ENCODE data around the gene CFAP119. TPM values are rescaled to one million over a fixed set of nuclear protein-coding genes. Genes with fewer than 3 reads are reported as not detected.
"Not testable (repeated sequence)": the region's sequence is repeated elsewhere in the genome, so short reads cannot be mapped to it uniquely, and the experiment has no call there.

Gene CFAP119
- total RNA-seq = 7.1 and 9.1 TPM in 2 replicates
- polyA plus RNA-seq = 7.4 and 16.4 TPM in 2 replicates

GRCh38 chr16:30761928-30762902 is at the start of gene CFAP119, which contains the start of gene RNF40:
TSS of gene CFAP119 (minus strand) at chr16:30762062. CDS start at chr16:30761748, 314 bp downstream.
TSS of gene RNF40 (plus strand) at chr16:30762322. CDS start at chr16:30762546, 224 bp downstream.
- Histone ChIP-seq H3K4me3 (peak within 1 kb of the TSS; percentile 92), H3K4me1 (ENCODE audit: low read depth) (peaks cover 5% of the 10 kb centered on the region), H3K27ac (peak within 1 kb of the TSS; percentile 90), H3K27me3 (no peaks in the 10 kb centered on the region), H3K36me3 (peaks cover 41% of the 10 kb centered on the region), H3K9me3 (ENCODE audit: low read depth) (no peaks in the 10 kb centered on the region)
- DNase-seq (ENCODE audit: low read depth in 1 of 2, low spot score in 1 of 2) = peak; percentile 97 to 98
- TF ChIP-seq, protein P1, sequence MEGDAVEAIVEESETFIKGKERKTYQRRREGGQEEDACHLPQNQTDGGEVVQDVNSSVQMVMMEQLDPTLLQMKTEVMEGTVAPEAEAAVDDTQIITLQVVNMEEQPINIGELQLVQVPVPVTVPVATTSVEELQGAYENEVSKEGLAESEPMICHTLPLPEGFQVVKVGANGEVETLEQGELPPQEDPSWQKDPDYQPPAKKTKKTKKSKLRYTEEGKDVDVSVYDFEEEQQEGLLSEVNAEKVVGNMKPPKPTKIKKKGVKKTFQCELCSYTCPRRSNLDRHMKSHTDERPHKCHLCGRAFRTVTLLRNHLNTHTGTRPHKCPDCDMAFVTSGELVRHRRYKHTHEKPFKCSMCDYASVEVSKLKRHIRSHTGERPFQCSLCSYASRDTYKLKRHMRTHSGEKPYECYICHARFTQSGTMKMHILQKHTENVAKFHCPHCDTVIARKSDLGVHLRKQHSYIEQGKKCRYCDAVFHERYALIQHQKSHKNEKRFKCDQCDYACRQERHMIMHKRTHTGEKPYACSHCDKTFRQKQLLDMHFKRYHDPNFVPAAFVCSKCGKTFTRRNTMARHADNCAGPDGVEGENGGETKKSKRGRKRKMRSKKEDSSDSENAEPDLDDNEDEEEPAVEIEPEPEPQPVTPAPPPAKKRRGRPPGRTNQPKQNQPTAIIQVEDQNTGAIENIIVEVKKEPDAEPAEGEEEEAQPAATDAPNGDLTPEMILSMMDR (IDR thresholded peaks at IDR 0.05; ENCODE audit: low read depth, low read length) = no peak

- not testable (repeated sequence) for DNase-seq (ENCODE audit: low read depth in 1 of 2, low spot score in 1 of 2); H3K36me3 ChIP-seq; H3K9me3 ChIP-seq (ENCODE audit: low read depth); H3K27me3 ChIP-seq; H3K27ac ChIP-seq; H3K4me3 ChIP-seq
- H3K4me1 ChIP-seq (ENCODE audit: low read depth) = peaks cover 10% of the 10 kb centered on the region
Observed at GRCh38 chr16:30809675-30810074, 47.8 kb upstream of the CFAP119 start.

GRCh38 chr16:30808890-30809426 is 47.1 kb upstream of the CFAP119 start:
- DNase-seq (ENCODE audit: low read depth in 1 of 2, low spot score in 1 of 2); H3K27me3 ChIP-seq; H3K27ac ChIP-seq; H3K4me3 ChIP-seq; H3K36me3 ChIP-seq; H3K9me3 ChIP-seq (ENCODE audit: low read depth): not testable (repeated sequence)
- peaks cover 10% of the 10 kb centered on the region for H3K4me1 ChIP-seq (ENCODE audit: low read depth)

DNA sequence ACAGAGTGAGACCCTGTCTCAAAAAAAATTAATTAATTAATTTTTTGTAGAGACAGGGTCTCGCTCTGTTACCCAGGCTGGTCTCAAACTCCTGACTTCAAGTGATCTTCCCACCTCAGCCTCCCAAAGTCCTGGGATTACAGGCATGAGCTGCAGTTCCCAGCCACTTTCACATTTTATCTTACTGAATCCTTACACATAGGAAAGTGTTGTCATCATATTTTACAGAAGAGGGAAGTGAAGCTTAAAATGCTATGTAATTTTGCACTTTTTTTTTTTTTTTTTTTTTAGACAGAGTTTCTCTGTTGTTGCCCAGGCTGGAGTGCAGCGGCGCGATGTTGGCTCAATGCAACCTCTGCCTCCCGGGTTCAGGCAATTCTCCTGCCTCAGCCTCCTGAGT is 46.3 kb upstream of the CFAP119 start:
- TF ChIP-seq, protein P1 (IDR thresholded peaks at IDR 0.05; ENCODE audit: low read depth, low read length) = no peak
- no peaks in the 10 kb centered on the region for H3K27me3 ChIP-seq

GRCh38 chr16:30805370-30806169 is 43.7 kb upstream of the CFAP119 start:
- no peaks in the 10 kb centered on the region for H3K9me3 ChIP-seq (ENCODE audit: low read depth)
- TF ChIP-seq, protein P1 (IDR thresholded peaks at IDR 0.05; ENCODE audit: low read depth, low read length) = peak; percentile 2
- H3K27ac ChIP-seq = peak overlapping the region; percentile 97
- H3K36me3 ChIP-seq = no peaks in the 10 kb centered on the region
- peaks cover 10% of the 10 kb centered on the region for H3K4me1 ChIP-seq (ENCODE audit: low read depth)
- peak; percentile 89 to 92 for DNase-seq (ENCODE audit: low read depth in 1 of 2, low spot score in 1 of 2)
- peak overlapping the region; percentile 98 for H3K4me3 ChIP-seq
- no peaks in the 10 kb centered on the region for H3K27me3 ChIP-seq

More for the DNA sequence above, 46.3 kb upstream of the CFAP119 start:
- Histone ChIP-seq H3K9me3 (ENCODE audit: low read depth) (no peaks in the 10 kb centered on the region), H3K4me3 (no peak overlapping the region), H3K36me3 (no peaks in the 10 kb centered on the region), H3K27ac (no peak overlapping the region), H3K4me1 (ENCODE audit: low read depth) (peaks cover 10% of the 10 kb centered on the region)
- DNase-seq (ENCODE audit: low read depth in 1 of 2, low spot score in 1 of 2) = no peak

GRCh38 chr16:30805056-30805369 is 43.2 kb upstream of the CFAP119 start:
- no peaks in the 10 kb centered on the region for H3K36me3 ChIP-seq
- H3K9me3 ChIP-seq (ENCODE audit: low read depth) = no peaks in the 10 kb centered on the region
- TF ChIP-seq, protein P1 (IDR thresholded peaks at IDR 0.05; ENCODE audit: low read depth, low read length) = no peak
- no peak for DNase-seq (ENCODE audit: low read depth in 1 of 2, low spot score in 1 of 2)
- peaks cover 10% of the 10 kb centered on the region for H3K4me1 ChIP-seq (ENCODE audit: low read depth)
- no peaks in the 10 kb centered on the region for H3K27me3 ChIP-seq
- H3K27ac ChIP-seq = peak overlapping the region; percentile 97
- H3K4me3 ChIP-seq = peak overlapping the region; percentile 98

Measured in cardiac muscle cell (in vitro differentiated cells and primary cell).